MCF 10A (cell line): ENCODE measurements around the gene OR51E2. TPM values are rescaled to one million over a fixed set of nuclear protein-coding genes. Genes with fewer than 3 reads are reported as not detected.
"Not testable (repeated sequence)": the region's sequence is repeated elsewhere in the genome, so short reads cannot be mapped to it uniquely, and the experiment has no call there.

Experiments
- Bru-seq: library from RNA; stranded (reverse); fragments of 400-500 nt; gene quantifications from one replicate; lab custom pipeline; 2021; lab: Mats Ljungman, UMichigan
- BruChase-seq, 2 experiments: library from RNA; stranded (reverse); fragments of 400-500 nt; gene quantifications; one replicate each; lab custom pipeline; 2021; lab: Mats Ljungman, UMichigan
- BruUV-seq: library from RNA; stranded (reverse); fragments of 400-500 nt; replicated peaks from 2 replicates; lab custom pipeline; 2021; lab: Mats Ljungman, UMichigan
- CTCF ChIA-PET: fragments of 300-600 bp; sonication (Branson Sonifier 250); formaldehyde crosslinking; extraction: SDS; loops from one replicate; lab custom pipeline; 2021; ENCODE audit warnings: antibody characterized with exemption, inconsistent platforms; lab: Yijun Ruan, JAX
- POLR2A ChIA-PET: fragments of 300-600, 350-650 bp; sonication (Branson Sonifier 250); formaldehyde crosslinking; extraction: SDS; loops from one replicate; lab custom pipeline; 2020; ENCODE audit warnings: antibody characterized with exemption, inconsistent platforms; lab: Yijun Ruan, JAX
- DNase-seq: peaks from one replicate; pipeline ENCODE4 v3.0.0-alpha.2; 2018; ENCODE audit not compliant: unreplicated experiment
- H3K27ac Mint-ChIP-seq: one replicate; pipeline ENCODE4 v1.8.0; 2022; ENCODE audit warnings: mild to moderate bottlenecking, low read depth, mixed read lengths; ENCODE audit not compliant: unreplicated experiment
- H3K27me3 Mint-ChIP-seq: one replicate; pipeline ENCODE4 v1.8.0; 2022; ENCODE audit warnings: mixed read lengths; ENCODE audit not compliant: insufficient read depth, unreplicated experiment
- H3K36me3 Mint-ChIP-seq: one replicate; pipeline ENCODE4 v1.8.0; 2022; ENCODE audit warnings: mild to moderate bottlenecking, moderate library complexity, mixed read lengths; ENCODE audit not compliant: insufficient read depth, unreplicated experiment
- H3K4me1 Mint-ChIP-seq: one replicate; pipeline ENCODE4 v1.8.0; 2022; ENCODE audit warnings: mixed read lengths; ENCODE audit not compliant: insufficient read depth, unreplicated experiment
- H3K4me3 Mint-ChIP-seq: one replicate; pipeline ENCODE4 v1.8.0; 2022; ENCODE audit warnings: mild to moderate bottlenecking, moderate library complexity, mixed read lengths; ENCODE audit not compliant: unreplicated experiment
- H3K9me3 Mint-ChIP-seq: one replicate; pipeline ENCODE4 v1.8.0; 2022; ENCODE audit warnings: mixed read lengths; ENCODE audit not compliant: unreplicated experiment
- intact Hi-C: fragments of 100-400 bp; cut with micrococcal nuclease; formaldehyde crosslinking; loops from 2 replicates; pipeline ENCODE4 v1.14.1; 2022
- long read RNA-seq: library from polyadenylated mRNA; stranded (forward); transcript quantifications from one replicate; pipeline ENCODE4 v2.0.0, GENCODE V29; 2022
- total RNA-seq: library from RNA; stranded (reverse); gene quantifications from 2 replicates; pipeline ENCODE4 v1.2.3, GENCODE V29; 2022
- TF ChIP-seq, protein P1 (sequence below): fragments of 200-600 bp; IDR thresholded peaks from one replicate; pipeline ENCODE4 v1.8.0; 2022; ENCODE audit warnings: antibody characterized with exemption, mild to moderate bottlenecking; ENCODE audit not compliant: unreplicated experiment

Gene OR51E2, protein sequence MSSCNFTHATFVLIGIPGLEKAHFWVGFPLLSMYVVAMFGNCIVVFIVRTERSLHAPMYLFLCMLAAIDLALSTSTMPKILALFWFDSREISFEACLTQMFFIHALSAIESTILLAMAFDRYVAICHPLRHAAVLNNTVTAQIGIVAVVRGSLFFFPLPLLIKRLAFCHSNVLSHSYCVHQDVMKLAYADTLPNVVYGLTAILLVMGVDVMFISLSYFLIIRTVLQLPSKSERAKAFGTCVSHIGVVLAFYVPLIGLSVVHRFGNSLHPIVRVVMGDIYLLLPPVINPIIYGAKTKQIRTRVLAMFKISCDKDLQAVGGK
- not detected in 2 replicates for total RNA-seq
- not detected for Bru-seq, nascent RNA
- not detected for BruChase-seq, experiment 1, labeled RNA remaining after a 6-hour chase
- BruChase-seq, experiment 2, labeled RNA remaining after a 2-hour chase, result not detected
- long read RNA-seq, result 0 reads

DNA sequence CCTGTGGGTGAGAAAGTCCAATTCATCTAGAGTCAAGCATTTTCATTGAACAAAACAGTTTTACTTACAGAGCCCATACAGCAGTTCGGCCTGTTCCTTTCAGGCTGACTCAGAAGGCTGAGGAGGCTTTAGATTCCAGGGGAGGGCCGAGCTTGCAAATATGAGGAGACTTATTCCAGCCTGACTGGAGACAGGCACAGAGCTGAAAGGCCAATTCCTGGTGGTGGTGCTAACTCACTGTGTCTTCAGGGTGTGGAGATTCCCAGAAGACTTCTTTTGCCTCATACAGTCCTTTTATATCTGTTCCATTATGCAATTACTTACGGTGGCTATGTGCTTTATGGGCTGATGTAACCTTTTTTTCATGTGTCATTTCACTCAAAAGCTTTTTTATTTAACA lies at the start of gene OR51E2:
Gene OR51E2, minus strand, starts transcription at position 269 of the 400 bp plus-strand sequence. CDS start 15,142 bp downstream, outside the sequence.
- H3K27ac Mint-ChIP-seq, result no peak within 1 kb of the TSS

GRCh38 chr11:4740735-4741134 lies 43.1 kb upstream of the OR51E2 start:
- Mint-ChIP-seq H3K27me3 (no peaks in the 10 kb centered on the region), H3K4me3 (no peak overlapping the region), H3K9me3 (no peaks in the 10 kb centered on the region), H3K36me3 (no peaks in the 10 kb centered on the region), H3K27ac (no peak overlapping the region), H3K4me1 (no peaks in the 10 kb centered on the region)
- ChIA-PET POLR2A (no interaction called here), CTCF (no interaction called here)
- DNase-seq, result no peak
- TF ChIP-seq, protein P1, sequence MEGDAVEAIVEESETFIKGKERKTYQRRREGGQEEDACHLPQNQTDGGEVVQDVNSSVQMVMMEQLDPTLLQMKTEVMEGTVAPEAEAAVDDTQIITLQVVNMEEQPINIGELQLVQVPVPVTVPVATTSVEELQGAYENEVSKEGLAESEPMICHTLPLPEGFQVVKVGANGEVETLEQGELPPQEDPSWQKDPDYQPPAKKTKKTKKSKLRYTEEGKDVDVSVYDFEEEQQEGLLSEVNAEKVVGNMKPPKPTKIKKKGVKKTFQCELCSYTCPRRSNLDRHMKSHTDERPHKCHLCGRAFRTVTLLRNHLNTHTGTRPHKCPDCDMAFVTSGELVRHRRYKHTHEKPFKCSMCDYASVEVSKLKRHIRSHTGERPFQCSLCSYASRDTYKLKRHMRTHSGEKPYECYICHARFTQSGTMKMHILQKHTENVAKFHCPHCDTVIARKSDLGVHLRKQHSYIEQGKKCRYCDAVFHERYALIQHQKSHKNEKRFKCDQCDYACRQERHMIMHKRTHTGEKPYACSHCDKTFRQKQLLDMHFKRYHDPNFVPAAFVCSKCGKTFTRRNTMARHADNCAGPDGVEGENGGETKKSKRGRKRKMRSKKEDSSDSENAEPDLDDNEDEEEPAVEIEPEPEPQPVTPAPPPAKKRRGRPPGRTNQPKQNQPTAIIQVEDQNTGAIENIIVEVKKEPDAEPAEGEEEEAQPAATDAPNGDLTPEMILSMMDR, result no peak
- intact Hi-C loops, result no loop called here
- no TSS peak for BruUV-seq

More for the DNA sequence above, at the start of gene OR51E2:
- Mint-ChIP-seq H3K27me3 (peaks cover 22% of the 10 kb centered on the region), H3K4me1 (no peaks in the 10 kb centered on the region), H3K9me3 (no peaks in the 10 kb centered on the region), H3K4me3 (no peak within 1 kb of the TSS), H3K36me3 (no peaks in the 10 kb centered on the region)
- no TSS peak for BruUV-seq
- DNase-seq, result peak; percentile 4
- ChIA-PET CTCF (no interaction called here), POLR2A (no interaction called here)
- intact Hi-C loops, result no loop called here
- TF ChIP-seq, protein P1, result no peak

DNA sequence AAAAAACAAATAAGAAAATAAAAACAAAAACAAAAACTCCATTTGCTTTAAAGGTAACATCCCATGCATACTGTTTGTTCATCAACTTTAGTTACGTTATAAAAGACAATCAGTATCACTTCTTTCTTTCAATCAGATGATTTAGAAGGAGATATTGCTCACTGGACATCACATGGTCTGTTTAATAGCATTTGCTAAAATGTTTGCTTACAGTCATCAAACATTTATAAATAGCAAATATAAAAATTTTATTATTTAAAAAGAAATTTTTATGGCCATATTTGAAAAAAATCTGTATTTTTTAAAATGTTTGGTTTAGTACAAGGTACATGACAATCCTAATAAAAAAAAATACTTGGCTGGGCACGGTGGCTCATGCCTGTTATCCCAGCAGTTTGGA lies 29.5 kb upstream of the OR51E2 start:
- BruUV-seq, result no TSS peak

GRCh38 chr11:4722616-4723534 lies 25.2 kb upstream of the OR51E2 start:
- H3K27ac Mint-ChIP-seq, DNase-seq, H3K4me3 Mint-ChIP-seq, BruUV-seq, H3K4me1 Mint-ChIP-seq, H3K9me3 Mint-ChIP-seq, POLR2A ChIA-PET, H3K36me3 Mint-ChIP-seq, intact Hi-C loops: not testable (repeated sequence)
- H3K27me3 Mint-ChIP-seq, result peaks cover 38% of the 10 kb centered on the region
- CTCF ChIA-PET, result interaction anchor here (0.6 kb wide), 1 partner anchor 696 kb away, joined by 3 read pairs; no protein-coding TSS in a partner anchor

More for the DNA sequence above, 29.5 kb upstream of the OR51E2 start:
- TF ChIP-seq, protein P1, result no peak
- no peak for DNase-seq
- H3K36me3 Mint-ChIP-seq, result no peaks in the 10 kb centered on the region
- ChIA-PET POLR2A (no interaction called here), CTCF (no interaction called here)
- no peaks in the 10 kb centered on the region for H3K27me3 Mint-ChIP-seq
- no peak overlapping the region for H3K27ac Mint-ChIP-seq
- no peaks in the 10 kb centered on the region for H3K4me1 Mint-ChIP-seq
- intact Hi-C loops, result no loop called here
- H3K9me3 Mint-ChIP-seq, result no peaks in the 10 kb centered on the region
- H3K4me3 Mint-ChIP-seq, result no peak overlapping the region
